ENCODE measurements around the gene HCN2.

- TF ChIP-seq CTCF (IDR thresholded peaks at IDR 0.05; ENCODE audit: insufficient read depth, low read depth, low read length) = no peak
- no peak for TF ChIP-seq EZH2 (IDR thresholded peaks at IDR 0.05; ENCODE audit: insufficient read depth, low read length)
Measured at GRCh38 chr19:540867-541637, 48.6 kb upstream of the HCN2 start.
